Keratinocyte (primary cell): ENCODE results near the gene SLC39A1. TPM values are rescaled to one million over a fixed set of nuclear protein-coding genes. Genes with fewer than 3 reads are reported as not detected.

Experiments
- DNase-seq: peaks from one replicate; pipeline ENCODE4 v3.0.0-alpha.2; 2011; ENCODE audit warnings: low read depth, missing footprints, low spot score
- FAIRE-seq: peaks from 2 replicates; lab custom pipeline; 2011; peaks lifted over from hg19 to GRCh38; lab: Jason Lieb, UNC
- H2AFZ ChIP-seq: 2 replicates; pipeline ENCODE4 v1.6.0; 2012; ENCODE audit warnings: low read length, control low read depth, inconsistent platforms; ENCODE audit not compliant: control insufficient read depth
- H3K27ac ChIP-seq: 2 replicates; pipeline ENCODE4 v1.5.1; 2011; ENCODE audit warnings: low read length; ENCODE audit not compliant: control insufficient read depth, insufficient read depth
- H3K27me3 ChIP-seq: 3 replicates; pipeline ENCODE4 v1.6.0; 2011; ENCODE audit warnings: low read length; ENCODE audit not compliant: control insufficient read depth, insufficient read depth; ENCODE audit errors: extremely low read depth
- H3K36me3 ChIP-seq, 2 experiments: 2 replicates in 1 of 2; 3 replicates in 1 of 2; pipeline ENCODE4 v1.5.1; 2011; ENCODE audit warnings: low read length in 2 of 2, mild to moderate bottlenecking in 1 of 2; ENCODE audit not compliant: control insufficient read depth in 2 of 2, insufficient read depth in 2 of 2; ENCODE audit errors: extremely low read depth in 1 of 2
- H3K4me1 ChIP-seq: 3 replicates; pipeline ENCODE4 v1.5.1; 2011; ENCODE audit warnings: low read length; ENCODE audit not compliant: control insufficient read depth, insufficient read depth; ENCODE audit errors: extremely low read depth
- H3K4me2 ChIP-seq: 3 replicates; pipeline ENCODE4 v1.6.0; 2011; ENCODE audit warnings: low read depth, low read length; ENCODE audit not compliant: control insufficient read depth, insufficient read depth; ENCODE audit errors: extremely low read depth
- H3K4me3 ChIP-seq, 3 experiments: fragments of 200-600 bp in 1 of 3; sonication (generic) in 1 of 3; 2 replicates in 2 of 3; 3 replicates in 1 of 3; pipeline ENCODE4 v1.5.1; 2011 to 2016; ENCODE audit warnings: low read length in 3 of 3, mild to moderate bottlenecking in 3 of 3, control low read depth in 2 of 3, inconsistent platforms in 1 of 3, low read depth in 1 of 3, mixed read lengths in 1 of 3, mixed run types in 1 of 3, moderate library complexity in 1 of 3; ENCODE audit not compliant: control insufficient read depth in 2 of 3, insufficient read depth in 2 of 3; ENCODE audit errors: extremely low read depth in 1 of 3
- H3K79me2 ChIP-seq: 2 replicates; pipeline ENCODE4 v1.6.0; 2012; ENCODE audit warnings: low read length; ENCODE audit not compliant: control insufficient read depth, insufficient read depth
- H3K9ac ChIP-seq: 3 replicates; pipeline ENCODE4 v1.6.0; 2011; ENCODE audit warnings: low read length; ENCODE audit not compliant: control insufficient read depth, insufficient read depth; ENCODE audit errors: extremely low read depth
- H3K9me1 ChIP-seq: 3 replicates; pipeline ENCODE4 v1.6.0; 2011; ENCODE audit warnings: low read length; ENCODE audit not compliant: control insufficient read depth, insufficient read depth; ENCODE audit errors: extremely low read depth
- H3K9me3 ChIP-seq: 2 replicates; pipeline ENCODE4 v1.5.1; 2012; ENCODE audit warnings: low read depth, low read length; ENCODE audit not compliant: control insufficient read depth
- H4K20me1 ChIP-seq: 3 replicates; pipeline ENCODE4 v1.6.0; 2011; ENCODE audit warnings: low read length; ENCODE audit not compliant: control insufficient read depth, insufficient read depth; ENCODE audit errors: extremely low read depth
- CTCF ChIP-seq, 3 experiments: IDR thresholded peaks in 1 of 3; conservative IDR thresholded peaks in 1 of 3; optimal IDR thresholded peaks in 1 of 3; 2 replicates in 2 of 3; 3 replicates in 1 of 3; pipeline versions ENCODE3 to v1.5.1; 2011; ENCODE audit warnings: low read length in 3 of 3, mild to moderate bottlenecking in 3 of 3, moderate library complexity in 2 of 3, control low read depth in 1 of 3, inconsistent platforms in 1 of 3; ENCODE audit not compliant: insufficient read depth in 2 of 3; ENCODE audit errors: extremely low read depth in 1 of 3
- EZH2 ChIP-seq: IDR thresholded peaks from one replicate; pipeline ENCODE4 v1.6.1; 2012; ENCODE audit warnings: inconsistent platforms, mild to moderate bottlenecking, low read length, moderate library complexity
- dilution Hi-C: fragments of 300-500 bp; cut with MboI; formaldehyde crosslinking; loops from one replicate; pipeline ENCODE4 v1.7.0; 2020; ENCODE audit warnings: low sequenced_read_pairs; ENCODE audit not compliant: extremely low pct_ligation_motif_present
- polyA plus RNA-seq, 5 experiments: library from polyadenylated mRNA; depleted of rRNA in 3 of 5; stranded (reverse) in 3 of 5; stranded (forward) in 1 of 5; unstranded in 1 of 5; fragments of >200 nt; gene quantifications; 1 replicate in 1 of 5; 2 replicates in 3 of 5; 3 replicates in 1 of 5; pipeline versions ENCODE4 v1.2.1 to v1.2.3, GENCODE V29; 2011 to 2012; ENCODE audit warnings: missing spikeins in 2 of 5, low read depth in 1 of 5, low replicate concordance in 1 of 5

The SLC39A1 gene
- polyA plus RNA-seq, 1 donor (not counting 4 experiments of a cell fraction or from before 2014, with no cell fraction given), result 68.4 TPM

- Histone ChIP-seq H3K4me2 (peak overlapping the region; percentile 98), H3K36me3 (peaks cover 7 to 24% of the 10 kb centered on the region in 2 experiments), H3K27me3 (no peaks in the 10 kb centered on the region), H3K9me3 (no peaks in the 10 kb centered on the region), H3K79me2 (peaks cover 16% of the 10 kb centered on the region), H3K9me1 (no peaks in the 10 kb centered on the region), H4K20me1 (no peaks in the 10 kb centered on the region), H2AFZ (peak overlapping the region; percentile 90), H3K4me1 (peaks cover 13% of the 10 kb centered on the region), H3K9ac (peak overlapping the region; percentile 91), H3K4me3 (peak overlapping the region; percentile 91 to 98 (median 95)), H3K27ac (peak overlapping the region; percentile 76)
- dilution Hi-C loops, result no loop called here
- DNase-seq (no peak), FAIRE-seq (no peak)
- no peak for TF ChIP-seq CTCF (optimal IDR thresholded peaks at IDR 0.05 in 1 of 3, IDR thresholded peaks at IDR 0.05 in 1 of 3, conservative IDR thresholded peaks at IDR 0.05 in 1 of 3; ENCODE audit: extremely low read depth in 1 of 3, insufficient read depth in 2 of 3, low read length in 3 of 3)
- no peak for TF ChIP-seq EZH2
These were observed 13.5 kb upstream of the SLC39A1 start for GRCh38 chr1:153976819-153977249.

- Histone ChIP-seq H3K36me3 (peaks cover 5 to 24% of the 10 kb centered on the region in 2 experiments), H3K9me1 (no peaks in the 10 kb centered on the region), H3K79me2 (peaks cover 16% of the 10 kb centered on the region), H3K27me3 (no peaks in the 10 kb centered on the region), H3K4me3 (no peak overlapping the region), H3K9me3 (no peaks in the 10 kb centered on the region), H4K20me1 (no peaks in the 10 kb centered on the region), H3K4me2 (no peak overlapping the region), H3K4me1 (peaks cover 15% of the 10 kb centered on the region), H2AFZ (no peak overlapping the region), H3K9ac (no peak overlapping the region), H3K27ac (no peak overlapping the region)
- FAIRE-seq (no peak), DNase-seq (no peak)
- TF ChIP-seq EZH2 (no peak), CTCF (optimal IDR thresholded peaks at IDR 0.05 in 1 of 3, IDR thresholded peaks at IDR 0.05 in 1 of 3, conservative IDR thresholded peaks at IDR 0.05 in 1 of 3; ENCODE audit: extremely low read depth in 1 of 3, insufficient read depth in 2 of 3, low read length in 3 of 3) (no peak)
- dilution Hi-C loops, result no loop called here
These were observed 10.2 kb upstream of the SLC39A1 start for GRCh38 chr1:153973525-153973924.
